Measurements from ENCODE around the gene CLASP1.
"Not testable (repeated sequence)": the region's sequence is repeated elsewhere in the genome, so short reads cannot be mapped to it uniquely, and the experiment has no call there.

CLASP1 gene

DNA sequence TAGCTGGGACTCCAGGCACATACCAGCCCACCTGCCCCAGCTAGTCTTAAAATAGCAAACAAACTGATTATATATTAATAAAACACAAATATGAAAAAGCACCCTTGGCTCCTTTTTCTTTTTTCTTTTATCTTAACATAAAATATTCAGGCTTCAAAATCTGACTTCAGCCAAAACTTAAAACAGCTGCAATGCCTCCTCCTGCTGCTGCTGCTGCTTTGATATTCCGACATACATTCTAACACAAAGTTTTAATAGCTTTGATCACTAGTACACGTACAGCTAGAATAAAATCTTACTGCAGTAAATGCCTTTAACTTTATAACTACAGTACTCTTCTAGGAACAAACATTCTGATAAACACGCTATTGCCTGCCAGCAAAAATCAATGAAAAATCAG, 190.0 kb downstream of the CLASP1 start:
- Mint-ChIP-seq H3K36me3 (ENCODE audit: low read depth) (peaks cover 59% of the 10 kb centered on the region), H3K27ac (no peak overlapping the region), H3K27me3 (no peaks in the 10 kb centered on the region), H3K9me3 (no peaks in the 10 kb centered on the region), H3K4me3 (no peak overlapping the region), H3K4me1 (ENCODE audit: low read depth) (no peaks in the 10 kb centered on the region)

DNA sequence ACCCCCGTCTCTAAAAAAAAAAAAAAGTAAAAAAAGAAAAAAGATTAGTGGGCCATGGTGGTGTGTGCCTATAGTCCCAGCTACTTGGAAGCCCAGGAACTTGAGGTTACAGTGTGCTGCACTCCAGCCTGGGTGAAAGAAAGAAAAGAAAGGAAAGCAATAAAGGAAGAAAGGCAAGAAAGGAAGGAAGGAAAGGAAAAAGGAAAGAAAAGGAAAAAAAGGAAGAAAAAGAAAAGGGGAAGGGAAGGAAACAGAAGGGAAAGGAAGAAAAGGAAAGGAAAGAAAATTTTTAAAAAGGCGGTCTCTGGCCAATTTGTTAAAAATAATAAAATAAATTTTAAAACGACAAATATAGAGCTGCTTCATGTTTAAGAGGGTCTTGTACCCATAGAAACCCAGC, 192.9 kb downstream of the CLASP1 start:
- Mint-ChIP-seq H3K9me3 (no peaks in the 10 kb centered on the region), H3K4me1 (ENCODE audit: low read depth) (no peaks in the 10 kb centered on the region), H3K27ac (no peak overlapping the region), H3K36me3 (ENCODE audit: low read depth) (peaks cover 67% of the 10 kb centered on the region), H3K4me3 (no peak overlapping the region), H3K27me3 (no peaks in the 10 kb centered on the region)

DNA sequence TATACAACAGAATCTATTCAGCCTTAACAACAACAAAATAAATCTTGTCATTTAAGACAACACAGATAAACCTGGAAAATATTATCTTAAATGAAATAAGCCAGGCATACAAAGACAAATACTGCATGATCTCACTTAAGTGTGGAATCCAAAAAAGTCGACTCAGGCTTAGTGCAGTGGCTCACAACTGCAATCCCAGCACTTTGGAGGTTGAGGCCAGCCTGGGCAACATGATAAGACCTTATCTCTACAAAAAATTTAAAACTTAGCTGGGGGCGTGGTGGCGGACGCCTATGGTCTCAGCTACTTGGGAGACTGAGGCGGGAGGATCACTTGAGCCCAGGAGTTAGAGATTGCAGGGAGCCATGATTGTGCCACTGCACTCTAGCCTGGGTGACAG, 193.8 kb downstream of the CLASP1 start:
- Mint-ChIP-seq H3K36me3 (ENCODE audit: low read depth) (peaks cover 71% of the 10 kb centered on the region), H3K4me3 (no peak overlapping the region), H3K27ac (no peak overlapping the region), H3K4me1 (ENCODE audit: low read depth) (no peaks in the 10 kb centered on the region), H3K27me3 (no peaks in the 10 kb centered on the region), H3K9me3 (no peaks in the 10 kb centered on the region)

DNA sequence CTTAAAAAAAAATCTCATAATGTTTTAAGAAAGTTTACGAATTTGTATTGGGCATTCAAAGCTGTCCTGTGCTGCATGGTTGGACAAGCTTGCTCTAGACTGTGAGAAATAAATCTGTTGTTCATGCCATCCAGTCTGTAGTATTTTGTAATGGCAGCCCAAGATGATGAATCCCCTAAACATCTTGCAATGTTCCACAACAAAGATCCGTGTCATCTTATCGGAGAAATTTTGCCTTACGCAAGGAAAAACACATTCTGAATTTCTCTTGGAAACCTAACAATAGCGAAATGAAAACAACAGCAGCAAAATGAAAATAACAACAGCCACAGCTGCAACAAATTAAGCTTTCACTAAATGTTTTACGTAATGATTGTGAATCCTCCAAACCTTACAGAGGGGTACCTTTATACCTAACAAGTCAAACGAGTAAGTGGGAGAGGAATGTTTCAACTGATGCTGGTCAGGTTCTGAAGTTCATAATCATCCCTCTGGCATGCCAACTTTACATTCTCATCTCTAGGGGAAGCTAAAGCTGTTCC, 194.6 kb downstream of the CLASP1 start:
- Mint-ChIP-seq H3K27ac (no peak overlapping the region), H3K27me3 (no peaks in the 10 kb centered on the region), H3K9me3 (no peaks in the 10 kb centered on the region), H3K36me3 (ENCODE audit: low read depth) (peaks cover 72% of the 10 kb centered on the region), H3K4me3 (no peak overlapping the region), H3K4me1 (ENCODE audit: low read depth) (no peaks in the 10 kb centered on the region)

DNA sequence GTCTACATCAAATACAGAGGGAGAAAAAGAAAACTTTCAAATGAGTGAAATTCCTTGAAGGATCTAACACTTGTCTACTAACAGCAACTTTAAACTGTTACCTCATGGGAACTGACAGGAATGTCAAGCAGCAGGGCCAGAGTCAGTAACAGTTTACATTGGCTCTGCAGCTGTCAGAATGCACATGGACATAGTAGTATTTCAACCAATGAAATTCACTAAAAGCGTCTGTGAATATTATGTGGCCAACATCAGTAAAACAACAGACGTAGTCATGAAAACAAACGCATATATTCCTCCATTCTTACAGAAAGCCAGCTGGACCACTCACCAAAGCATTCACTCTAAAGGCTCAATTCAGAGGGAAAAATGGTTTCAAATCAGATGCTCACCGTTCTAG, 197.9 kb downstream of the CLASP1 start:
- Mint-ChIP-seq H3K4me3 (no peak overlapping the region), H3K27me3 (no peaks in the 10 kb centered on the region), H3K36me3 (ENCODE audit: low read depth) (peaks cover 83% of the 10 kb centered on the region), H3K4me1 (ENCODE audit: low read depth) (no peaks in the 10 kb centered on the region), H3K27ac (no peak overlapping the region), H3K9me3 (no peaks in the 10 kb centered on the region)

DNA sequence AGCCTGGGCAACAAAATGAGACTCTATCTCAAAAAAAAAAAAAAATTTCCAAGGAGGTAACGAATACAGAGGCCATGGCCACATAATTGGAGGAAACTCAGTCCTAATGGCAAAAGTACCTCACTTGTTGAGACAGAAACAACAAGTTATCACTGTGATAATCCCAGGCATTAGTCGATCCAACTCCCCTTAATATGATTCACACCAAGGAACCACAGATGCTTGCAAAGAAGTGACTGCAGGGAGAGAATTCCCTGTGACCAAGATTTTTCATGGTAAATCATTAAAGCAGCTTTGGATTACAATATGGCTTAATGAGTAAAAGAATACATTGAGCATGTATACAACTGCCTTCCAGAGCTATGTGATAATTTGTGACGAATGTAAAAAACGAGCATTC, 199.0 kb downstream of the CLASP1 start:
- H3K9me3 Mint-ChIP-seq: no peaks in the 10 kb centered on the region
- no peak overlapping the region for H3K27ac Mint-ChIP-seq
- no peaks in the 10 kb centered on the region for H3K27me3 Mint-ChIP-seq
- H3K36me3 Mint-ChIP-seq (ENCODE audit: low read depth): peaks cover 90% of the 10 kb centered on the region
- H3K4me3 Mint-ChIP-seq: no peak overlapping the region
- H3K4me1 Mint-ChIP-seq (ENCODE audit: low read depth): no peaks in the 10 kb centered on the region

DNA sequence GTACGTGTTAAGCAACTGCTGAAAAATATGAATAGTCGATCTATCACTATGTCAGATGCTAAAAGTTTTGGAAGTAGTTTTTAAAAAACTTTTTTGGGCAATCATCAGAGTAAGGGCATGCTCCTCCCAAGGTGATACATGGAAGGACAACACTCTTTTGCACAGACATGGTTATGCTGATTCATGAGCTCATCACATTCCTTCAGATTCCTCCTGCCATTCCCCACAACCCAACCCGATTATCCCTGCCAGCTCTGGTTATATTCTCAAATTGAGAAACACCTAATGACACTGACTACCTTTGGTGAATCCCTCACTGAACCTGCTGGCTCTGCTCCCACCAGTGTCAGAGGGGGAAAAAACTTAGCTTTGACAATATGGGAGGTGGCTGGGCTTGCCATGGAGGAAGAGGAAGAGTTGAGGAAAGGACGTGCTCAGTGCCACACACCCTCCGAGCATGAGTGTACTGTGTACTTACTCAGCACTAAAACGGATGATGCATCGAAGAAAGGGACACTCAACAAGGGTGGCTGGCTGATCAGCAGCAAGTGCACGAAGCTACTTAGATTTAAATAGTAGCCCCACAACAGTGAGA, 202.5 kb downstream of the CLASP1 start:
- Mint-ChIP-seq H3K27me3 (no peaks in the 10 kb centered on the region), H3K4me3 (no peak overlapping the region), H3K36me3 (ENCODE audit: low read depth) (peaks cover 90% of the 10 kb centered on the region), H3K27ac (no peak overlapping the region), H3K9me3 (no peaks in the 10 kb centered on the region), H3K4me1 (ENCODE audit: low read depth) (no peaks in the 10 kb centered on the region)

DNA sequence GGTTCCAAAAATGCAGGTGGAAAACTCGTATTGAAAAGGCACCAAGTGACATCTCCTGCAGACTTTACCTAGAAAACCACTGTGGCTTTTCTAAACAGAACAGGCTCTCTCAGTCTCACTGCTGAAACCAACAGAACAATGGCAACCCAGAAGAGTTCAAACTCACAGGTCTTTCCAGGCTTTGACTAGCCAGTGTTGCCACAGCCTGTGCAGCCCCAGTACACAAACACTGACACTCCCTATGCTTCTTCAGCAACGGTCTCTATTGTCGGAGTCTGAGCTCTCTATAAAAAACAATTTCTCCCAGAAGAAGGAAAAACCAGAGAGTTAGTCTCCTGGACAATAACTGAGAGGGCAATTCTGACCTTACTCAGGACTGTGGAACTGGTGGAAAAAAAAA, 206.4 kb downstream of the CLASP1 start:
- Mint-ChIP-seq H3K36me3 (ENCODE audit: low read depth) (peaks cover 80% of the 10 kb centered on the region), H3K27ac (no peak overlapping the region), H3K4me3 (no peak overlapping the region), H3K27me3 (no peaks in the 10 kb centered on the region), H3K9me3 (no peaks in the 10 kb centered on the region), H3K4me1 (ENCODE audit: low read depth) (no peaks in the 10 kb centered on the region)

DNA sequence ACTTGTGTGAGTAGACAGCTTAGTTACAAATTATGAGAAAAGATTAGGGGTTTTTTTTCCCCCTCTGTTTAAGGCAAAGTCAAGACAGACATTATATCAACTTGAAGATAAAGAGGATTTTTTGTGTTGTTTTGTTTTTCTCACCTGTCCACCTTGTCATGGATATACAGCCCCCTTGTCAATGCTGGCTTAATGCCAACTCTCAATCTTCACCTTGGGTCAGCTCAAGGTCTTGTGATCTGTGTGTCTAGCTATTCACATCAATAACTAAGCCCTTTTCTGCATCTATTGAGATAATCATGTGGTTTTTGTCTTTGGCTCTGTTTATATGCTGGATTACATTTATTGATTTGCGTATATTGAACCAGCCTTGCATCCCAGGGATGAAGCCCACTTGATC, 211.0 kb downstream of the CLASP1 start:
- H3K27me3 Mint-ChIP-seq; H3K4me3 Mint-ChIP-seq; H3K27ac Mint-ChIP-seq; H3K4me1 Mint-ChIP-seq (ENCODE audit: low read depth); H3K9me3 Mint-ChIP-seq: not testable (repeated sequence)
- peaks cover 46% of the 10 kb centered on the region for H3K36me3 Mint-ChIP-seq (ENCODE audit: low read depth)

DNA sequence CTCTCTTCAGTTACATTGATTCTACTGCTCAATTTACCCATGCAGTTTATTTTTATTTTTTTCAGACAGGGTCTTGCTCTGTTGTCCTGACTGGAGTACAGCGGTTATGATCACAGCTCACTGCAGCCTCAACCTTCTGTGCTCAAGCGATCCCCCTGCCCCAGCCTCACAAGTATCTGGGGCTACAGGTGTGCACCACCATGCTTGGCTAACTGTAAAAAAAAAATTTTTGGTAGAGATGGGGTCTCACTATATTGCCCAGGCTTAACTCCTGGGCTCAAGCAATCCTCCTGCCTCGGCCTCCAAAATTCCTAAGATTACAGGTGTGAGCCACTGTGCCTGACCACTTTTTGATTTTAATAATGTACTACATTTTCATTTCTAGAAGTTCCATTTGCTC, 212.3 kb downstream of the CLASP1 start:
- no peaks in the 10 kb centered on the region for H3K4me1 Mint-ChIP-seq (ENCODE audit: low read depth)
- H3K9me3 Mint-ChIP-seq: no peaks in the 10 kb centered on the region
- H3K36me3 Mint-ChIP-seq (ENCODE audit: low read depth): peaks cover 36% of the 10 kb centered on the region
- H3K4me3 Mint-ChIP-seq: no peak overlapping the region
- no peaks in the 10 kb centered on the region for H3K27me3 Mint-ChIP-seq
- H3K27ac Mint-ChIP-seq: no peak overlapping the region

DNA sequence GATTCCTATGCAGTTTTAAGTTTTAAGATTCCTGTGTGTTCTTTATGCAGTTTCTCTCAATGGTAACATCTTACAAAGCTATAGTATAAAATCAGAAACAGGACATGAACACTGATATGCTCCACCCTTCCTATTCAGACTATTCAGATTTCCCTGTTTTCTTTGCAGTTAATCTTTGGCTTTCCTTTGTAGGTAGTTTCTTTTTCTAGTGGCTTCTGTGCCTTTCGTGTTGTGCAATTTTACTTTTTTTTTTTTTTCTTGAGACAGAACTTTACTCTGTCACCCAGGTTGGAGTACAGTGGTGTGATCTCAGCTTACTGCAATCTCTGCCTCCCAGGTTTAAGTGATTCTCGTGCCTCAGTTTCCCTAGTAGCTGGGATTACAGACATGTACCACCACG, 213.5 kb downstream of the CLASP1 start:
- Mint-ChIP-seq H3K27me3 (no peaks in the 10 kb centered on the region), H3K9me3 (no peaks in the 10 kb centered on the region), H3K36me3 (ENCODE audit: low read depth) (peaks cover 26% of the 10 kb centered on the region), H3K27ac (no peak overlapping the region), H3K4me1 (ENCODE audit: low read depth) (no peaks in the 10 kb centered on the region), H3K4me3 (no peak overlapping the region)

DNA sequence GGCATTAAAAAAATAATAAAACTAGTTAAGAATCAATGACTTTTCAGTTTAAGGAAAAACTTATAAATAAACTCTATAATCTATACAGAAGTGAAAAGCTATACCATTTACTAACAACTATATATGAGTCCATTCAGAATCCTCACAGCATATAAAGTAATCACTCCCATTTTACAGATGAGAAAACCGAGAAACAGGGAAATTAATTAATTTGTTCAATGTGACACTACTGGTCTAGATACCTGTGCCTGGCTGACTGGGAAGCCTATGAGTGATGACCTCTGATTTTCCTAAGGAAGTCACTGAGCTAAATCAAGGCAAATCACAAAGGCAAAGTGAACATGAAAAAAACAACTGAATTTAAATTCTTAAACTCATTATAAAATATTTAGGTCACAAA, 218.0 kb downstream of the CLASP1 start:
- no peaks in the 10 kb centered on the region for H3K4me1 Mint-ChIP-seq (ENCODE audit: low read depth)
- no peaks in the 10 kb centered on the region for H3K27me3 Mint-ChIP-seq
- H3K27ac Mint-ChIP-seq: no peak overlapping the region
- H3K36me3 Mint-ChIP-seq (ENCODE audit: low read depth): peaks cover 41% of the 10 kb centered on the region
- H3K9me3 Mint-ChIP-seq: no peaks in the 10 kb centered on the region
- no peak overlapping the region for H3K4me3 Mint-ChIP-seq

DNA sequence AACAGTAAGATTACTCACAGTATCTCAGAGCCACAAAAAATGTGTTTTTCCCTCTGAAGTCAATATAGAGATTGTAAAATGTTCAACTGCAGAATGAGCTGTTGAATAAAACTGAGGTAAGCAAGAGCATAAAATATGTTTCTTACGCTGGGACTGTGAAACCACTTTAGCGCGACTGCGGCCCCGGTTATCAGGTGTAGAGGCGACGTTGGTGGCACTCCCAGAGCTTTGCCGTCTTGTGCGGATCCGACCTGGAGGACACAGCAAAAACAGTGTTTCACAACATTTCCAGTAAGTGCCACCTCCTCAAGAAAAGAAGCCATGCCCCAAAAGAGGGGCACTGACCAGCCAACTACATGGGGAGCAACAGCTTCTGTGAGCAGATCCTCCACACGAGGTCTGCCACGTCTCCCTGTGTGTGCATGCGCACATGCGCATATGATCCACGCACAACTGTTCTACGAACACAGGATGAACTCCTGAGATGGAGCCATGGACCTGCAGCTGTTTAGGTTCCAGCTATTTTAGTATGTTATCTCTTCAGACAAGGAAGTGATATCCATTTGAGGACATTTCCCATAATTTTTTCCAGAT, 219.2 kb downstream of the CLASP1 start:
- peaks cover 46% of the 10 kb centered on the region for H3K36me3 Mint-ChIP-seq (ENCODE audit: low read depth)

DNA sequence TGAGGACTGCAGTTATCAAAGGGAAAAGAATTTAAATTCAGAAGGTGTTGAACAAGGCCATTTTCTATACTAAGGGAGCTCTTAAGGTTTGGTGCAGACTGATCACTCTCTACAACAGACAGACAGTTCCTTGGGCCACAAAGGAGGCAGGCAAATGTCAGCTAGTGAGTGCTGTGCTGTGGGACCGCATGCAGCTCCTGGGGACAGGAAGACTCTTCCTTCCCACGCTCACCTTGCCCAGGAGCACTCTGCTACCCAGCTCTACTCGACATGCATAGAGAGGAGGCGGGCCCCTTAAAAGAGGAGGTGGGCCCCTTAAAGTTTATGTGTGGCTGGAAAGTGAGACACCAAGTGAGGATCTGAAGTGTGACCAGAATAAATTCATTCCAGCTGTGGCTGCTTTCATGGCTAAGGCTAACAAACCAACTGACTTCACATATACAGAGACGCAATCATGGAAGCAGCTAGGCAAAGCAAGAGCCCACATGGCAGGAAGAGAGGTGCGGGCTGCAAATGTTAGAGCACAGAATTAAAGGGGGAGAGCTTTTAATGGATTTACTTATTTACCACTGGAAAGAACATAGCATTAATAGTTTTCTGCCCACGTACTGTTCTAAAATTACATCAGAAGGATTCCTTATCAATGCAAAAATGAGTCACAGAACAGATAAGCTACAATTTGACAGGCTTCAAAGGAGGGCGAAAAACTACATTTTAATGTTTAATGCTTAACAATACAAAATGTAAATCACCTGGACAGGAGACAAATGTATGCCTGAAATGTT, 220.0 kb downstream of the CLASP1 start:
- Mint-ChIP-seq H3K9me3 (no peaks in the 10 kb centered on the region), H3K4me1 (ENCODE audit: low read depth) (no peaks in the 10 kb centered on the region), H3K27me3 (no peaks in the 10 kb centered on the region), H3K36me3 (ENCODE audit: low read depth) (peaks cover 46% of the 10 kb centered on the region), H3K4me3 (no peak overlapping the region), H3K27ac (no peak overlapping the region)

More for the DNA sequence above, 219.2 kb downstream of the CLASP1 start:
- no peak overlapping the region for H3K27ac Mint-ChIP-seq
- H3K4me3 Mint-ChIP-seq: no peak overlapping the region
- H3K27me3 Mint-ChIP-seq: no peaks in the 10 kb centered on the region
- H3K9me3 Mint-ChIP-seq: no peaks in the 10 kb centered on the region
- no peaks in the 10 kb centered on the region for H3K4me1 Mint-ChIP-seq (ENCODE audit: low read depth)

DNA sequence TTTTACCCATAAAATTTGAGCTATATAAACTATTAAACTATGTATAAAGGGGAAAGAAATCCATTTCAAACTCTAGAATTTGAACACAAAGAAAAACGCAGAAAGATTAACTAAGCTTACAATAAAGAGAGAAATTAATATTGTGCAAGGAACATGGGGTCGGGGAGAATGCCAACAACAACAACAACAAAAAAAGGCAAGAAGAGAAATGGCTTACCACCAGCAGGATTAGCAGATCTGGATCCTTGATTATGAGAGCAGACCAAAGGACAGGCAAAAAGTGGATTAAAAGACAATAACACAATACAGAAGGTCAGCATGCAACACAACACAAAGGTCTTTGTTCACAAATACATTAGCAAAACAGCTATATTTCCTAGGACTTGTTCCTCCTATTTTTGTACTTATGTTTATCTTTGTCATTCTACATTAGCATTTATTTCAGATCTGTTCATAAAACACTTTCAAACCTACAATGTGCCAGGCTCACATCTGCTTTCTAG, 222.0 kb downstream of the CLASP1 start:
- H3K9me3 Mint-ChIP-seq: no peaks in the 10 kb centered on the region
- no peak overlapping the region for H3K27ac Mint-ChIP-seq
- no peak overlapping the region for H3K4me3 Mint-ChIP-seq
- no peaks in the 10 kb centered on the region for H3K4me1 Mint-ChIP-seq (ENCODE audit: low read depth)
- H3K27me3 Mint-ChIP-seq: no peaks in the 10 kb centered on the region
- H3K36me3 Mint-ChIP-seq (ENCODE audit: low read depth): peaks cover 56% of the 10 kb centered on the region
